GDM1 (cell line): ENCODE results near the gene CD244.

ENCODE experiments used
- DNase-seq: peaks from one replicate; lab custom pipeline; 2025; lab: John Stamatoyannopoulos, UW

The CD244 gene

DNA sequence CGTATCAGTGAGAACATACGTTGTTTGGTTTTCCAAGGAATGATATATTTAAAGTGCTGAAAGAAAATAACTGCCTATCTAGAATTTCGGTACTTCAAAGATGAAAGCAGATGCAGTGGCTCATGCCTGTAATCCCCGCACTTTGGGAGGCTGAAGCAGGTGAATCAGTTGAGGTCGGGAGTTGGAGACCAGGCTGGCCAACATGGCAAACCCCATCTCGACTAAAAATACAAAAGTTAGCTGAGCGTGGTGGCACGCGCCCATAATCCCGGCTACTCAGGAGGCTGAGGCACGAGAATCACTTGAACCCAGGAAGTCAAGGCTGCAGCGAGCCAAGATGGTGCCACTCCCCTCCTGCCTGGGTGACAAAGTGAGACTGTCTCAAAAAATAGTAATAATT lies 16.4 kb downstream of the CD244 start:
- DNase-seq: no peak

DNA sequence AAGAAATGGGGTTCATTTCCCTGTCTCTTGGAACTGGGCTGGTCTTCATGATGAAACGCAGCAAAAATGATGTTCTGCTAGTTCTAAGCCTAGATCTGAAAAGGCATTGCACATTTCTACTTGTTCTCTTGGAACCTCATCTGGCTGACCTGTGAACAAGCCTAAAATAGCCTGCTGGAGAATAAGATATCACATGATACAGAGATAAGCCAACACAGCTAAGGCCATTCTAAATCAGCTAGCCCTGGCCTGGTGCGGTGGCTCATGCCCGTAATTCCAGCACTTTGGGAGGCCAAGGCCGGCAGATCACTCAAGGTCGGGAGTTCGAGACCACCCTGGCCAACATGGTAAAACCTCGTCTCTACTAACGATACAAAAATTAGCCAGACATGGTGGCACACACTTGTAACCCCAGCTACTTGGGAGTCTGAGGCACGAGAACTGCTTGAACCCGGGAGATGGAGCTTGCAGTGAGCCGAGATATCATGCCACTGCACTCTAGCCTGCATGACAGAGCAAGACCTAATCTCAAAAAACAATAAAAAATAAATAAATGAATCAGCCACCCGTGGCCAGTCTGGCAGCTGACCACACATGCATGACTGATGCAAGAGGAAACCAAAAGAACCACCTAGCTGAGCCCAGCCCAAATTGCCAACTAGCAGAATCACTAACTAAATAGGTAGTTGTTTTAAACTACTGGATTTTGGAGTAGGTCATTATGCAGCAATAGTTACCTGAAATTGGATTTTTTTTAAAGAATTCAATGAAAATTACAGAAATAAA lies 18.0 kb downstream of the CD244 start:
- no peak for DNase-seq

- DNase-seq: no peak
These were observed 21.6 kb downstream of the CD244 start for GRCh38 chr1:160841079-160841478.

DNA sequence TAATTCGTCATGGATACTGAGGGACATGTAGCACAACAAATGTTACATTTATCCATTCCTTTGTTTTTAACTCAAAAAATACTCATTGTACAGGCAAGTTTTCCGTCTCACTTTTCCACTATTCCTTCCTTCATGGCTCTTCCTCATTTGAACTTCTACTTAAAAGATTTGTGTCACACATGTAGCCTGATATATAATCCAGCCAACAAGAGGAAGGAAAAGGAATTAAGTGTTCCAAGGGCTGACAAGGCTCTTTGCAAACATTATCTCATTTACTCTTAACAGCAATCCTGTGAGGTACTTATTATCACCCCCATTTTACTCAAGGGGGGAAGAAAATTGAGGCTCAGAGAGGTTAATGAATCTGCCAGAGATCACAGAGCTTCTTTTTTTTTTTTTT lies 22.9 kb downstream of the CD244 start:
- DNase-seq: no peak

- no peak for DNase-seq
These were observed 23.8 kb downstream of the CD244 start for GRCh38 chr1:160838888-160839287.

GRCh38 chr1:160837558-160838205 lies 25.0 kb downstream of the CD244 start:
- peak; percentile 97 for DNase-seq

GRCh38 chr1:160836981-160837557 lies 25.6 kb downstream of the CD244 start:
- no peak for DNase-seq

DNA sequence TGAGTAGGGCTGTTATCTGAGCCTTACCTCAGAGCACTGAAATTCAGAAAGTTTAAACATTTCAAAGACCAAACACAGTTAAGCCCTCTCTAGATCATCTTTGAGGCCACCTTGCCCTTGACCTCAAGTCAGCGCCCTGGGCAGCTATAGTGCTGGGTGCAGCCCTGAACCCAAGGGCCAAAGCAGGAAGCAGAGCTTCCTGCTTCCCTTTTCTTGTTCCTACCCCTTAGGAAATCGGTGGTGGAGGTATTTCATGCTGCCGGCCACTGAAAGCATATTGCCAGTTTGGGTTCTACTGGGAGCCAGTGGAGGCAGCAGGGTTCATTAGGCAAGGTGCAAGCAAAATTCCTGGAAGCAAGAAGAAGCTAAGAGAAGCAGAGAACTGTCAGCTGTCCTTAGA lies 26.1 kb downstream of the CD244 start:
- DNase-seq: no peak

DNA sequence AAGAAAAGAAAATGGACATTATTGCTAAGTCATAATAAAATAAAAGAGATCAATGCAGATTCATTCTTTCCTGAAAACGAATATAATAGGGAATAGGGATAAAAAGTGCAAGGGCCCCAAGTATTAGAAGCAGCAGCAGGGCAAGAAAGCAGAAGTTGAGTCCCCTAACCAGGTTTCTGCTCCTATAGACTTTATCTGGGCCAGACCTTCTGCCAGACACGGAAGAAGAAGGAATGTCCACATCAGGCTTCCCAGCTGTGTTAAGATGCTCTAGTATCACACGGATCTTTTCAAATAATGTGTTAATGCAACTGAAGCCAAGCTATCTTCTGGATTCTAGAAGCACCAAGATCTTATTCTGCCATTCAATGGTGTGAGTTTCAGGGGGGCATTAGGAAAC lies 26.9 kb downstream of the CD244 start:
- DNase-seq: peak; percentile 14

GRCh38 chr1:160834945-160835565 lies 27.6 kb downstream of the CD244 start:
- DNase-seq: peak; percentile 5

DNA sequence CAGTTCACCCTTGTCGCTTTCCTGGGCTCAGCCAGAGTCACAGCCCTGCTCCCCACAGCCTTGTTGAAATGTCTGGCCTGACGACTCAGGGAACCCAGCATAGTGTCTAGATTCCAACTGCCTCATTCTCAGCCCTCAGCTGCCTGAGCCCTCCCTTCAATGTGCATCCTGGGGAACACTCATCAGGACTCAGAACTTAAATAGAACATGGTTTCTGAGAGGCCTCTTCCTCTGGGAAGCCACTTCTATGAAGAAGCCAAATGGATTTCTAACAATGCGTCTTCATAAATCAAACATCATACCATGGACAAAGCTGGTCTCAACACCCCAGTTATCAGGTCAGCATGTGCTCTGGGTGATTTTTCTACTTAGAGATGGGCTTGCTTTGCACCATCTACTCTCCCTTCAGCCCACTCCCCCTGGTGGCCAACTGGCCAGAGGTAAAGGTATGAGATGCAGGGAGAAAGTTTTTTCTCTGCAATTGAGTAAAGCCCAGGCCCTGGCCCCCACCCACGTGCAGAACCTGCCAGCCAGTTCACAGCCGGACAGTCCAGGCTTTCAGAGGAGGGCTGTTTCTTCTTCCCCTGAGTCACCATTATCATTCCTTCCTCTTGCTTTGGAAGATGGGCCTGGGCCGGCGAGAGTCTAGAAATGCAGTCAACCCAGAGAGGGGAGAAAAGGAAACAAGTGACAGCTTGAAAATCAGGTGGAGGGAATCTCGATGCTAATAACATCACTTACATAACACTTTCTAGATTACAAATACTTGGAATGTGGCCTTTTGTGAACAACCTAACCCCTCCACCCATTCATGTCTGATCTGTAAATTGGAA lies 32.1 kb downstream of the CD244 start:
- DNase-seq: peak; percentile 16

DNA sequence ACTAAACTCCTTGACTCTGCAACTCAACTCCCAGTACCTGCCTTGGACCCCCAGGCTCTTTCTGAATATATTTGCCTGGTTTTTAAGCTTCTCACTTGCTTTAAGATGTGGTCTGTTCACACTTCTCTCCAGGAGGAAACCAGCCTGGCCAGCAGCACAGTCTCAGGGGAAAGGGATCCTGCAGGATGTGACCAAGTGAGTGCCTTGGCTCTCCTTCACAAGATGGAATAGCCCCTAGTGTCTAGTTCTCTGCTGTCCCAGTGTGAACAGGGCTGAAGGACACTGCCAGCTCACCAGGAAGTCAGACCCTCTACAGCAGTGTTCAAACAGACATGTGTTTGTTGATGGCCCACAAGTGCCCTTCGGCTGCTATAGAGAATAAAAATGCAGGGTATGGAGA lies 32.9 kb downstream of the CD244 start:
- DNase-seq: no peak

DNA sequence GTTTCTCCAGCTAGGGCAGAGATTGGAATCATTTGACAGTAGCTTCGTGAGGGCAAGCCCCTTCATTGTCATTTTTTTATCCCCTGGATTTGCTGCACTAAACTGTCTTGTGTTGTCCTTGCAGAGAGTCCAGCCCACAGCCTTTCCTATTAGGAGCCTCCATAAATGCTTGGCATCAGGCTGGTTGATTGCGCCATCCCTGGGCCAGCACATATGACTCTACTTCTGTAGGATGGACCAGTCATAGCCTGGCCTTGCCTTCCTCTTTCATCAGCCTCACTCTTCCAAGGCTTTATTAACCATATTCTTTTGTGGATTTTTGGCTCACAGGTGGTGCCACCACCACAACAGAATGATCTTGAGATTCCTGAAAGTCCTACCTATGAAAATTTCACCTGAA lies 35.3 kb downstream of the CD244 start:
- DNase-seq: no peak

DNA sequence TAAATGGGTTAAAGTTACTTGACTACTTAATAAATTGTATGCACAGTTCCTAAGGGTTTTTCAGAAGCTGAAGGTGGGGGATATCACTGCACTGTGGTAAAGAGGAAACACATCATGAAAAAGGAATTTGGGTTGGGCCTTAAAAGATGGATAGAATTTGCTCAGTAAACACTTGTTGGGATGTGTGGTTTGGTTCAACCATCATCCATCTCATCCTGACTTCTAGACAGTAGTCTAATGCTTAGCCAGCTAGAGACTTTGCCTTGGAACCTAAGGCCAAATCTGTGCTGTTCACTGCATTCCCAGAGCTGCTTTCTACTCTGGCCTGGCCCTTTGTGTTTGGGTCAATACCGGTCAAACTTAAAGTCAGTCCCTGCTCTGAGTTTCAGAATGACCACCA lies 36.1 kb downstream of the CD244 start:
- no peak for DNase-seq

GRCh38 chr1:160823296-160823695 lies 39.4 kb downstream of the CD244 start:
- DNase-seq: no peak

DNA sequence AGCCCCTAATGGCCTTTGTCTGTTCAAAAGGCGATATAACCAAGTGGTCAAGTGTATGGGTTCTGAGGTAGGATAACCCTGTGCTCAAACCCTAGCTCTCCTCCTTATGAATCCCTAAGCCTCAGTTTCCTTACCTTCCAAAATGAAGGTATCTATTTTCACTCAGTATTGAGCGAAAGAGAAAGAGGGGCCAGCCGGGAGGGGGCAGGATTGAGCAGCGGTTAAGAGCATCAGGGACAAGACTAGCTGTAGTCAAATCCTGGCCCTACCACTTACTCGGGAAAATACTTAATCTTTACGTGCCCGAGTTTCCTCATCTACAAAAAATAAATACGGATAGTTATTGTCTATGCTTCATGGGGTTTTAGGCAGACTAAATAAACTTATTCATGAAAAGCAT lies 41.1 kb downstream of the CD244 start:
- DNase-seq: no peak

DNA sequence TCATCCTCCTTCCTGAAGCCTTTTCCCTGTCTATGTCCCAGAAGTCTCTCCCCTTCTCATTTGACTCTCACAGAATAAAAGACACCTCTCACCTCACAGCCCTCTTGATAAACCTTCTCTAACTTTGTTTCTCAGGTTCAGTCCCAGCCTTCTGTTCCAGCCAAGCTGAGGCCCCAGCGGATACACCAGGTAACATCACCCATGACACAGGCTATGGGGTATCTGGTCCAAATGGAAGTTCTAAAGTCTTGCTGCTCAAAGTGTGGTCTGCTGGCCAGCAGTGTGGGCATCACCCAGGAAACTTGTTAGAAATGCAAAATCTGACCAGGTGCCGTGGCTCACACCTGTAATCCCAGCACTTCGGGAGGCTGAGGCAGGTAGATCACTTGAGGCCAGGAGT lies 43.5 kb downstream of the CD244 start:
- DNase-seq: no peak

DNA sequence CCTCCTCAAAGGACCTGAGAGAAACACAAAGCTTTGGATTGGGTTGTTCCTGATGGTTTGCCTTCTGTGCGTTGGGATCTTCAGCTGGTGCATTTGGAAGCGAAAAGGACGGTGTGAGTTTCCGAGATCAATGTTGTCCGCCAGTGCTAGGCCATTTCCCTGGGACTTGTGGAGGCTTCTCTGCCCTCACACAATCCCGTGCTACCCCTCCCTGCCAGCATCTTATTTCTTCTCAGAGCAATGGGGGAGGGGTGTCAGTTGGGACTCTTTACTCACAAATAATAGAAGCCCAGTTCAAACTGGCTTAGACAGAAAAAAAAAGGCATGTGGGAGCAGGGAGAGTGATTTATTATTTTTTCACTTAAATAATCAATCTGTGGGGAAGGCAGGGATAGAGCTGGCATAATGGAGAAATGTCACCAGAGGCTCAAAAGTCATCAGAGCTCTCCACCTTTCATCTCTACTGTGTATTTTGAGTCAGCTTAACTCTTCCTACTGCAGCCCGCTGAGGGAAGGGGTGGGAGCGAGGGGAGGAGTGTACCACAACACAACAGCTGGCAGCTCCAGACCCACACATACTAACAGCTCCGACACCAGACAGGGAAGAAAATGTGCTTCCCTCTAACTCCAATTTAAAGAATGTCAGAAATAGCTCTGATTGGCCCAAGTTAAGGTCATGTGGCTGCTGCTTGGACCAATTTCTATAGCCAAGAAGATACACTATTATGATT lies 44.3 kb downstream of the CD244 start:
- no peak for DNase-seq

GRCh38 chr1:160814856-160815255 lies 47.8 kb downstream of the CD244 start:
- no peak for DNase-seq

DNA sequence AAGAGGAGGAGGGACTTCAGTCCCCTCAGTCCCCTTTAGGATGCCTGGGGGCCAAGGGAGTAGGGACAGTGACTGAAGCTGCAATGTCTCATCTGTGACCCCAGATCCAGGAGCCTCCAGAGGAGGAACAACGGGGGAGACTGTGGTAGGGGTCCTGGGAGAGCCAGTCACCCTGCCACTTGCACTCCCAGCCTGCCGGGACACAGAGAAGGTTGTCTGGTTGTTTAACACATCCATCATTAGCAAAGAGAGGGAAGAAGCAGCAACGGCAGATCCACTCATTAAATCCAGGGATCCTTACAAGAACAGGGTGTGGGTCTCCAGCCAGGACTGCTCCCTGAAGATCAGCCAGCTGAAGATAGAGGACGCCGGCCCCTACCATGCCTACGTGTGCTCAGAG lies 48.4 kb downstream of the CD244 start:
- no peak for DNase-seq

- no peak for DNase-seq
These were observed 49.5 kb downstream of the CD244 start for GRCh38 chr1:160813215-160813614.
